Transverse colon (tissue), 3 donors: ENCODE results near the gene ATP11A.

Experiments used
- CTCF ChIP-seq, 5 experiments: fragments of 200-600 bp in 3 of 5; fragments of 450-650 bp in 2 of 5; sonication (generic) in 3 of 5; IDR thresholded peaks; 1 replicate in 2 of 5; 2 replicates in 3 of 5; pipeline ENCODE4 v1.5.1; 2016 to 2017; ENCODE audit warnings: antibody characterized with exemption in 5 of 5, inconsistent platforms in 3 of 5, mild to moderate bottlenecking in 2 of 5, moderate library complexity in 1 of 5
- POLR2A ChIP-seq: fragments of 450-650 bp; IDR thresholded peaks from one replicate; pipeline ENCODE4 v1.6.1; 2016; ENCODE audit warnings: antibody characterized with exemption, mild to moderate bottlenecking, moderate library complexity

DNA sequence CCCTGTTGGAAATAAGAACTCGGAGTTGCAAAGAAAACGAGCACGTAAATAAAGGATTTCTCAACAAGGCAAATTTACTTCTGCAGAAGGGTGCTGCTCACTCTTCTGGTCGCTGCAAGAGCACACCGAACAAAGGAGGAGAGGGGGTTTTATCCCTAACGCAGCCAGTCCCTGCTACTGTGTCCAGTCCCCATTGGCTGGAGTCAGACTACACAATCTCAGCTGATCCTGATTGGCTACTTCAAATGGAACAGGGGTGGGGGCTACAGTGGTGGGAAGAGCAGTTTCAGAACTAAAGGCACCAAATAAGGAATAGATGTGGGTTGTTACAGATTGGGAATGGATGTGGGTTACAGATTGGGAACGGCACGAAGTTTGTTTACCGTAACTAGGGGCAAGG is 215.2 kb downstream of the ATP11A start:
- TF ChIP-seq CTCF (IDR thresholded peaks at IDR 0.05) (no peak), POLR2A (no peak)
